ENCODE data around the gene CBX2.

The CBX2 gene

DNA sequence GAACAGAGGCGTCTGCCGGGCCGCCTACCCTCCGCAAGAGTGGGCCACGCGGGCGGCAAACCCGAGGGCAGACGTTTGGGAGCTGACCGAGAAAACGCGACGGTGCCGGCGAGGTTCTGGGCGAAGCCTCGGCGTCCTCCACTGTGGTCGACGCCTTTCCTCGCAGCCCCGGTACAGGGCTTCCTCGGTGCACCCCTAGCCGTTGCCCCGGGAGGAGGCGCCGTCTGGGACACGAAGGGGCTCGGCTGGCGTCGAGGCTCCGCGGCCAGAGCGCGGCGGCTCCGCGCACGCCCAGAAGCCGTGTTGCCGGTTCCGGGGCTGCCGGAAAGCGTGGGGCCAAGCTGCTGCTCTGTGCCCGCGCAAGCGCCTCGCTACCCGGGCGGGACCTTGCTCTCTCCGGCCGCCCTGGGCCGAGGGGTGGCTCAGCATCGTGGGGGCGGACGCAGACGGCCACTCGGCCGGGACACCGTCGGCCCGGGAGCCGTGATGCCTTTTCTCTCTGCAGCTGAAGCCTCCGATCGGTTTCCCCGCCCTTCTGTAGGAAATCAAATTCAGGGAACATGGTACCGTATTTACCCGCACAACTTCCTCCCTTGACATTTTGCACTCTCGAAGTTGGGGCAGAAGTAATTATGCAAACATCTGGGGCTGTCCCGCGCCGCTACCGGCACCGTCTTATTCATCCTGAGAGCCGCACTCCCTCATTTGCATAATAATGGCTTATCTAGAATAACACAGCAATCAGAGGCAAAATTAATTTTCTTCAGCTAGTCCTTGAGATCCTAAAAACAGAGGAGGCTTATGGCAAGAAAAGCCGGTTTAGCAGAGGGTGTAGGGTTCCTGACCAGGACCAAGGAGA is 26.3 kb downstream of the CBX2 start:
- no peaks in the 10 kb centered on the region for H4K20me1 ChIP-seq (ENCODE audit: insufficient read depth)
- TF ChIP-seq, protein P1, sequence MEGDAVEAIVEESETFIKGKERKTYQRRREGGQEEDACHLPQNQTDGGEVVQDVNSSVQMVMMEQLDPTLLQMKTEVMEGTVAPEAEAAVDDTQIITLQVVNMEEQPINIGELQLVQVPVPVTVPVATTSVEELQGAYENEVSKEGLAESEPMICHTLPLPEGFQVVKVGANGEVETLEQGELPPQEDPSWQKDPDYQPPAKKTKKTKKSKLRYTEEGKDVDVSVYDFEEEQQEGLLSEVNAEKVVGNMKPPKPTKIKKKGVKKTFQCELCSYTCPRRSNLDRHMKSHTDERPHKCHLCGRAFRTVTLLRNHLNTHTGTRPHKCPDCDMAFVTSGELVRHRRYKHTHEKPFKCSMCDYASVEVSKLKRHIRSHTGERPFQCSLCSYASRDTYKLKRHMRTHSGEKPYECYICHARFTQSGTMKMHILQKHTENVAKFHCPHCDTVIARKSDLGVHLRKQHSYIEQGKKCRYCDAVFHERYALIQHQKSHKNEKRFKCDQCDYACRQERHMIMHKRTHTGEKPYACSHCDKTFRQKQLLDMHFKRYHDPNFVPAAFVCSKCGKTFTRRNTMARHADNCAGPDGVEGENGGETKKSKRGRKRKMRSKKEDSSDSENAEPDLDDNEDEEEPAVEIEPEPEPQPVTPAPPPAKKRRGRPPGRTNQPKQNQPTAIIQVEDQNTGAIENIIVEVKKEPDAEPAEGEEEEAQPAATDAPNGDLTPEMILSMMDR (conservative IDR thresholded peaks at IDR 0.05; ENCODE audit: low read depth, low read length) = no peak
- H3K4me1 ChIP-seq (ENCODE audit: low read depth, poor library complexity, severe bottlenecking) = peaks cover 49% of the 10 kb centered on the region
- no peaks in the 10 kb centered on the region for H3K36me3 ChIP-seq (ENCODE audit: insufficient read depth)
- no peak overlapping the region for H3K27ac ChIP-seq
- H3K9ac ChIP-seq = no peak overlapping the region
- H3K79me2 ChIP-seq (ENCODE audit: insufficient read depth, low read depth) = no peaks in the 10 kb centered on the region
- no peak overlapping the region; the same call in 1 of the 2 replicates for H3K4me2 ChIP-seq
- H3K4me3 ChIP-seq (IDR thresholded peaks at IDR 0.05; ENCODE audit: insufficient read depth, low read depth, low read length) = no peak overlapping the region
- no peak overlapping the region for H2AFZ ChIP-seq (ENCODE audit: low read depth)
- H3K27me3 ChIP-seq (ENCODE audit: insufficient read depth, low read depth) = peaks cover 100% of the 10 kb centered on the region

DNA sequence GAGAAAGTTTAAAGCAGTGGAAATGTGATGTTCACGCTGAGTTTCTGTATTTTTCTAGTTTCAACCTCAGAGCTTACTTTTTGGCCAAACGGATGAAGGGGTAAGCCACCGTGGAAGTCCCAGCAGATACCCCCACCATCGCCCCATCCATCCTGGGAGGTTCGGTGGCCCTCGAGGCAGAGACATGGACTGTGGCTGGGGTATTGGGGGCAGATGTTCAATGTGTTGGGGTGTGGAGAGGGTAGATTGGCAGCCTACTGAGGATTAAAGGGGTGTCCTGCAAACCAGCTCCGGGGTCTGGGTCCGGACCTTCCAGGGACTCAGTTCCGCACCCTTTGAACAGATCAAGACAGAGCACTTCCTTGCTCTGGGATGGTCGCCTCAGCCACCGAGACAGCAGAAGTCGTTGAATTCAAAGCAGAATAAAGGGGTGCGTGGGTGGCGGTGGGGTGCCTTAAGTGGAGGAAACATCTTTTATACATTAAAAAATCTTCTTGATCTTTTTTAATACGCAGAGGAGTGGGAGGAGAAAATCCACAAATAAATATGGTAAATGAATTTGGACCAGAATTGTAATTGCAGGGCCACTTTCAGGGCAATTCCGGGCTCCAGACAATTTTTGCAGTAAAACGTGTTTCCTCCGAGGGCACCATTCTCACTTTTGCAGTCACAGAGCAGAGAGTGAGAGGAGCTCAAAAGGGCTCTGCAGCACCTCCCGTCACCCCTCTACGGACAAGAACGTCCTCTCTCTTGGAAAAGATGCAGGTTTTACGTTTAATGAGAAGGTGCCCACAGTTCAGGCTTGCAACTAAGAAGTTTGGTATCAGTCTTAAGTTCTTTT is 27.1 kb downstream of the CBX2 start:
- H2AFZ ChIP-seq (ENCODE audit: low read depth) = no peak overlapping the region
- TF ChIP-seq, protein P1 (conservative IDR thresholded peaks at IDR 0.05; ENCODE audit: low read depth, low read length) = no peak
- no peak overlapping the region for H3K27ac ChIP-seq
- peaks cover 43% of the 10 kb centered on the region for H3K4me1 ChIP-seq (ENCODE audit: low read depth, poor library complexity, severe bottlenecking)
- no peaks in the 10 kb centered on the region for H3K36me3 ChIP-seq (ENCODE audit: insufficient read depth)
- no peak overlapping the region for H3K9ac ChIP-seq
- no peaks in the 10 kb centered on the region for H3K79me2 ChIP-seq (ENCODE audit: insufficient read depth, low read depth)
- H3K4me3 ChIP-seq (IDR thresholded peaks at IDR 0.05; ENCODE audit: insufficient read depth, low read depth, low read length) = no peak overlapping the region
- no peaks in the 10 kb centered on the region for H4K20me1 ChIP-seq (ENCODE audit: insufficient read depth)
- H3K4me2 ChIP-seq = no peak overlapping the region
- H3K27me3 ChIP-seq (ENCODE audit: insufficient read depth, low read depth) = peaks cover 94% of the 10 kb centered on the region

DNA sequence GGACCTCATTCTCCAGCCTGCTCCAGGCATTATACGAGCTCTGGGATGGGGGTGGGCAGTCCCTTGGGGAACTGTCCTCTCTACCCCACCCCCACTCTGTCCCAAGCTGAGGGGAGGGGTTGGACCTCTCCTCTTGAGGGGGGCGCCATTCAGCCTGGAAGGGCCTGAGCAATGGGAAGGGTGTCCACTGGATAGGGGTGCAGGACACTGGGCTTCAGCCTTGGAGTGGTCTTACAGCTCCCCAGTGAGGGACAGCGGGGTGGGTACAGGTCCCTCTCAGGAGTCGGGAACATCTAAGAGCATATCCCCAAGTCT is 28.5 kb downstream of the CBX2 start:
- Histone ChIP-seq H3K4me3 (IDR thresholded peaks at IDR 0.05; ENCODE audit: insufficient read depth, low read depth, low read length) (no peak overlapping the region), H3K4me2 (no peak overlapping the region), H3K27ac (no peak overlapping the region), H3K9ac (no peak overlapping the region), H4K20me1 (ENCODE audit: insufficient read depth) (no peaks in the 10 kb centered on the region), H3K4me1 (ENCODE audit: low read depth, poor library complexity, severe bottlenecking) (peaks cover 41% of the 10 kb centered on the region), H3K27me3 (ENCODE audit: insufficient read depth, low read depth) (peaks cover 91% of the 10 kb centered on the region), H3K36me3 (ENCODE audit: insufficient read depth) (no peaks in the 10 kb centered on the region), H3K79me2 (ENCODE audit: insufficient read depth, low read depth) (no peaks in the 10 kb centered on the region), H2AFZ (ENCODE audit: low read depth) (no peak overlapping the region)
- TF ChIP-seq, protein P1 (conservative IDR thresholded peaks at IDR 0.05; ENCODE audit: low read depth, low read length) = no peak

DNA sequence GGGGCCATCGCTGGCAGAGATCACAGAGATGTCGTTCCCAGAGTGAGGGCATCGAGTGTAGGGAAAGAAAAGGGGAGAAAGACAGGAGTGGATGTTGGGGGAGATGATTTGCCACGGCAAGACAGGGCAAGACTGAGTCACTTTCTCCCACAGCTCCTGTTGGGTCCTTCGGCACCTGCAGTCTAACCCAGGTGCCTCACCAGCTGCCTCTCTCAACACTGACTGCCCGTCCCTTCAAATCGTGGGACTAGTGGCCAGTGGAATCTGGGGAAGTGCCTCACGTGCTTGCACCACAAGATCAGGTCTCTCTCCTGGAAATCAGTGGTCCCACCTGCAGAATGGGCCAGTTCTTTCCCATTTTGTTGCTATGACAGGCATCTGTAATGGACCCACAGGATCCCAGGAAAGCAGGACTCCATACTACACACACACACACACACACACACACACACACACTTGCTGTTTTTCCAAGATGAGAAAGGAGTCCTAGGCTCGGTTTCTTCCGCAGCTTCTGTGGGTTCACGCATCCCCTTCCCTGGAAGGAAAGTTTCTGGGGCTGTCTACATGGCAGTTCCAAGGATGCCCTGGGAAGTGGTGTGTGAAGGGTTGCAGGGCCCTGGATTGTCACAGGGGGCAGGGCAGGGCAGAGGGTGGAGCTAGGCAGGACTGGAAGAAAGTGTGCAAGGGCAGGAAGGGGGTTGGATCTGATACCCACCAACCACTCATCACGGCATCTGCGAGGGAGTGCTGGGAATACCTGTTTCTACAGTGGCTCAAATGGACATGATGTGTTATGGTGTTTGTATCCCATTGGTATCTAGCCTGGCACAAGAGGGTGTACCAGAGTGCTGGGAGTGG is 29.1 kb downstream of the CBX2 start:
- H3K9ac ChIP-seq = no peak overlapping the region
- H3K27ac ChIP-seq = no peak overlapping the region
- H4K20me1 ChIP-seq (ENCODE audit: insufficient read depth) = no peaks in the 10 kb centered on the region
- H3K36me3 ChIP-seq (ENCODE audit: insufficient read depth) = no peaks in the 10 kb centered on the region
- peaks cover 91% of the 10 kb centered on the region for H3K27me3 ChIP-seq (ENCODE audit: insufficient read depth, low read depth)
- no peak overlapping the region for H3K4me2 ChIP-seq
- H3K4me1 ChIP-seq (ENCODE audit: low read depth, poor library complexity, severe bottlenecking) = peaks cover 42% of the 10 kb centered on the region
- no peaks in the 10 kb centered on the region for H3K79me2 ChIP-seq (ENCODE audit: insufficient read depth, low read depth)
- no peak overlapping the region for H3K4me3 ChIP-seq (IDR thresholded peaks at IDR 0.05; ENCODE audit: insufficient read depth, low read depth, low read length)
- TF ChIP-seq, protein P1 (conservative IDR thresholded peaks at IDR 0.05; ENCODE audit: low read depth, low read length) = no peak
- no peak overlapping the region for H2AFZ ChIP-seq (ENCODE audit: low read depth)
